Renal cortical epithelial cell (primary cell): ENCODE results near the gene MED12L. TPM values are rescaled to one million over a fixed set of nuclear protein-coding genes. Genes with fewer than 3 reads are reported as not detected.

Experiments
- DNase-seq: peaks from one replicate; pipeline ENCODE4 v3.0.0-alpha.2; 2011; ENCODE audit warnings: low read depth
- total RNA-seq: library from RNA; depleted of rRNA; stranded (reverse); fragments of >200 nt; gene quantifications from 2 replicates; pipeline ENCODE4 v1.2.3, GENCODE V29; 2014

The MED12L gene
- total RNA-seq, 1 donor from 2014 or later = 0.30 TPM

DNA sequence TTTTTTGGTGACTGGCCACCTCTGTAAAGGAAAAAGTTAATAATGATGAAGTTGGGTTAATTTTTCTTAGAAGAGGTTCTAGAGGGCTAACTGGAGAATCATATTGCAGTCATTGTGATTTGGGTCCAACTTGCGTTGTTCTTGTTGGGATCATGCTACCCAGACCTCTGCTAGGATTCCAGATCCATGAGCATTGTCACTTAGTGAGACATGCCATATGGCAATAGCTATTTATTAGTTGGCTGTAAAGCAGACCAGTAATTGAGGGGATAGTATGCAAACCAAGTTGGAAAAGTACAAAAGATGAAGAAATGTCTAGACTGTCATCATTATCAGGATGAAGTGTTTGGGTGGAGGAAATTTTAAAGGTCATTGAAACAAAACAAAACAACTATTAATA is 329.8 kb downstream of the MED12L start:
- DNase-seq = no peak

DNA sequence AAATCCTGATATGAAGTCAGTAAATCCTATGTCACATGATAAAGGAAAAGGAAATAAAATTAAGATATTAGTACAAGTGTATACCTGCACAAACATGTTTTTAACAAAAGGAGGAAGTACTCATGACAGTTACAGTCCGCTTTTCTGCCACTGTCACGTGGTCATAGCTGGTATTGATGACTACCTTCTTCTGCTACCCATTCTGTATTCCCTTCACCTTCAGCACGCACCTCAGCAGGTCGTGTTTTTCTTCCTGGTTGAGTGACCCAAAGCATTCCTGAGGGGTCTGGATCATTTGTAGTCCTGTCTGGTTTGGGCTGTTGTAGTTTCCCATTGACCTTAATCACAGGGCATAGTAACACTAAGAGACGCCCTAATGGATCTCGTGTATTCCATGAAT is 334.3 kb downstream of the MED12L start:
- DNase-seq = no peak

DNA sequence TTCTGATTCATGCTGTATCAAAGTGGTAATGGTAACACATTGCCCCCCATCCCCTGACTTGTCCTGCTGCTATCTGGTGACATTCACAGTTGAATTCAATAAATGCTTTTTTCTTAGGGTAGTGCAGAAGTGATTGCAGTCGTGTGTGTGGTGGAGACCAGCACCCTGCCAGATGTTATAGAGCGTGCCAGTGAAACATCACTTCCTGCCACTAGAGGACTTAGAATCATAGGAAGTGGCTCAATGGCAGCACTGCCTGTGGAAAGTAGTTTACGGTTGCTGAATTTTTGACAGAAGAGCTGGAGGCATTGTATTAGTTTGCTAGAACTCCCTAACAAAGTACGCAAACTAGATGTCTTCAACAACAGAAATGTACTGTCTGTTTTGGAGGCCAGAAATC is 336.5 kb downstream of the MED12L start:
- DNase-seq = no peak

DNA sequence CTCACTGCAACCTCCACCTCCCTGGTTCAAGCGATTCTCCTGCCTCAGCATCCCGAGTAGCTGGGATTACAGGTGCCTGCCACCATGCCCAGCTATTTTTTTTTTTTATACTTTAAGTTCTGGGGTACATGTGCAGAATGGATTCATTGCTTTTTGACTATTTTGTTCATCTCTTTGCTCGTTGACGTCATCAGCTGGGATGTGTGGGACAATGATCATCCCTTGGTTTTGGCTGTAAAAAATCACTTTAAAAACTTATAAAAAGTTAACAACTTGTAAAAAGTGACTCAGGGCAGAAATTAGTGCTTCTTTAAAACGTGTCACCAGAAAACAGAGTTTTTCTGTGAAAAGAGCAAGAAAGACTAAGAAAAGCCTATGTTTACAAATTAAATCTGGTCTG is 337.6 kb downstream of the MED12L start:
- no peak for DNase-seq

DNA sequence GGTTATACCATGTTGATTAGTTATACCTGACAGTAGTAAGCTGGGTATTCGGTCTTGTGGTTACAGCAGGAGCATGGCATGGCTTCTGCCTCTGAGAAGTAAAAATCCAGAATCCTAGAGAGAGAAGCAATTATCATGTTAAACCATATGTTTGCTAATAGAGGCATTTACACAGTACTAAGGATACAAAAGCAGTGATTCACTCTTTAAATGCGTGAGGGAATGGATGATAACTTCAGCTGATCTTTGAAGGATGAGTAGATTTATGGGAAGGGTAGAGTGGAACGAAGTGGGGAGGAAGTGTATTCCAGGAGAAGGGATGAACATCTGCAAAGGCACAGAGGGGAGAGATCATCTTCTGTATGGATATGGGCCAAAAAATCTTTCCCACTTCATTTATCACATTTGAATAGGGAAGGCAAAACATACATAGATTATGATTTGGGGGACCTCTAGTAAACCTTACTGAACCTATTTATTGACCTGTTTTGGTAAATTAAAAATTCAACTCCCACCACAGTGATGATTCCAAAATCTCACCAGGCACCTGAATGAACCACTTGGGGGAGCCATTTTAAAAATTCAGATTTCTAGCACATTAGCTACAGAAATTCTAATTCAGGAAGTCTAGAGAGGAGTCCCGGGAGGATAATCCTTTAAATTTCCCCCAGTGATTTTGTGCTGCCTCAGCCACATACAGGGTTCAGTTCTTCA is 340.3 kb downstream of the MED12L start:
- no peak for DNase-seq

DNA sequence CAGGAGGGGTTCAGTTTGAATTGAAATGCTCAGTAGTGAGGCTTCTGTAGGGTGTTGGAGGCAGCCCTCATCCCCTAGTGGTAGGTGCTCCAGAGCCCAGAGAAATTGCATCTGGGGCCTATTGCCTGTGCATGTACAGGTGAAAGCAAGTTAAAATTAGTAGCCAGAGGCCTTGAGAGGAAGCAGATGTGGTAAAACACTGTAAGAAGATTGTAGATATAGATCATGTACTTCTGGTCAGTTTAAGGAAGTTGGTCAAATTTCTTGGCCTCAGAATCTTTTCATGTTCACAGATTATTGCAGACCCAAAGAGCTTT is 340.8 kb downstream of the MED12L start:
- no peak for DNase-seq

DNA sequence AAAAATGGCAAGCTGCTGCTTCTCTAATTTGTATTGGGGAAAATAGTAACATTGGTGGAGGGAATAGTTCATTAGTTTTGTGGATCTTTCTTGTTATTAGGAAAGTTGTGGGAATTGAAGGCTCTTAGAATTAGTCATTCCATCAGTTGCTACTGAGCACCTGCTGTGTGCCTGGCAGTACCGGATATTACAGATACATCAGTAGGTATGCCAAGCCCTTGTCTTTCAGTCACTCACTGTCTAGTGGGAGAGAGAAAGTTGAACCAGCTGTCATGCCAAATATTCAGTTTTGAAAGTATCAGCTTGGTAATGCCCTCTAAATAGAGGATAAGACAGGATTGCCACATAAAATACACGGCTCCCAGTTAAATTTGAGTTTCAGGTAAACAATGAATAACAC is 342.9 kb downstream of the MED12L start:
- DNase-seq = no peak

DNA sequence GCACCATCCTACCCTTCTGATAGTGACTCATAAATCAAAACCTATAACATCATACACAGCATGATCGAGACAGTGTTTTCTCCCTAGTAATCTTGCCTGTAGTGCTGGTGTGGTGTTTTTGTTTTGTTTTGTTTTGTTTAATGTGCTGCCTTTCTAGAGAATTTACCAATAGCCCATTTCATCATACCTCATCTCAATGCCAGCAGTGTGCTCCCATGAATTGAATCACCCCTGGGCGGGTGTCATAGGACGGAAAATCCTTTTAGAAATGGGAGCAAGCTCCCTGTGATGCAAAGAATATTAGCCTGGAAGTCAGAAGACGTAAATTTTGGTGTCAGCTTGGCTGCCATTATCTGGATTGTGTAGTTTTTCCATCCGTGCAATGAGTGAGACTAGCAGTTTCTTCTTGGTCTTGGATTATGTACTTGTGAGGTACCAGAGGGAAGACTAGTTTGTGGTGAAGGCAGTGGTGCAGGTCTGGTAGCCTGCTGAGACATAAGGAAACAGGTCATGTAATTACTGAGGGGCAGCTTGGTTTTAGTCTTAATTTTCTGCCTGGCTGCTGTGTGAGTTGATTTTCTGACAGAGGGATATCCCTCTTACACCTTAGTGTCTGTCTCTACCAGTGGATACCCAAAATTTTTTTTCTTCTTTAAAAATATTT is 345.5 kb downstream of the MED12L start:
- peak; percentile 53 for DNase-seq

DNA sequence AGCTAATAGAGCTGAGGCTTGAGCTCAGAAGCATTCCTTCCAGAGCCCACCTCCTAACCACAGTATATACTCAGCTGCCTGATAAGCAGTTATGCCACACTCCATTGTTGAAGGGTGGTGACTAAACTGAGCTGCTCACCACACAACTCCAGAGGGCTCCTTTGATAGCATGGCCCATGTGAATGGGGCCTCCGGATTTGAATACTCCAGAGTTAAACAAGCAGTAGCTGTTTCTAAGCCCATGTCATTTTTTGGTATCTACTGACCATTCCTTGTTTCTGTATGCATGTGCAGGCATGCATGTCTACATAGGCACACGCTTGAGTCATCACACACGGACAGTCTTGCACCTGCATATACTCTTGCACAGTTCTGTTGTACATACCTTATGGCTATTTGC is 346.5 kb downstream of the MED12L start:
- DNase-seq = peak; percentile 95

DNA sequence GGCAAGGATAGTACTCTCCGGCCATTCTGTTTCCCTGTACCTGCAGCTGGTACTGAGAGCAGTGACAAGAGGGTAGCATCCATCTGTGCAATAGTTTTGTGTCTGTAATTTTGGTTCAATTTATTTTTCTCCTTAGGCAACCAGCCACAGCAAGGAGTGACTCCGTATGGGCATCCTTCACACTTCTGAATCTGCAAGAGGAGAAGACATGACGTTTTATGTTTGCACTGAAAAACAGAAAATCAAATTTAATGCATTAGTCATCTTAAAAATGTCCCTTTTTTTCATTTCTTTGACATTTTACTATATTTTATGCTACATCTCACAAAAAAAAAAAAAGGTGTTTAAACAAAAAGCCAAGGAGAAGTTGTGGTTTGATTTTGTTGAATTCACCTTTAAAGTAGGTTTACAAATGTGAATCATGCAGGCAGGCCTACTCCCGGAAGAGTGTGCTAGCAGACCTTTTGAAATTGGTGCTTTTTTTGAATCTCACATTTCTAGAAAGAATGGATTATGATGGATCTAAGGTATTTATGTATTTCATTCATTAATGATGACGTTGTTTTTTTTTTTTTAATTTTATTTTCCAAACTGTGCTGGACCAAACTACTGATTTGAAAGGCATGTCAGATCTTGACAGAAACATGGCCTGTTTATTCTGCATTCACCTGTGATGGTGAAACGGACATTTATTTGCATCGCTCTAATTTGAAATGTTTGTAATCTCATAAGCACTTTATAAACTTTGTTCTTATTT is 347.3 kb downstream of the MED12L start:
- no peak for DNase-seq

DNA sequence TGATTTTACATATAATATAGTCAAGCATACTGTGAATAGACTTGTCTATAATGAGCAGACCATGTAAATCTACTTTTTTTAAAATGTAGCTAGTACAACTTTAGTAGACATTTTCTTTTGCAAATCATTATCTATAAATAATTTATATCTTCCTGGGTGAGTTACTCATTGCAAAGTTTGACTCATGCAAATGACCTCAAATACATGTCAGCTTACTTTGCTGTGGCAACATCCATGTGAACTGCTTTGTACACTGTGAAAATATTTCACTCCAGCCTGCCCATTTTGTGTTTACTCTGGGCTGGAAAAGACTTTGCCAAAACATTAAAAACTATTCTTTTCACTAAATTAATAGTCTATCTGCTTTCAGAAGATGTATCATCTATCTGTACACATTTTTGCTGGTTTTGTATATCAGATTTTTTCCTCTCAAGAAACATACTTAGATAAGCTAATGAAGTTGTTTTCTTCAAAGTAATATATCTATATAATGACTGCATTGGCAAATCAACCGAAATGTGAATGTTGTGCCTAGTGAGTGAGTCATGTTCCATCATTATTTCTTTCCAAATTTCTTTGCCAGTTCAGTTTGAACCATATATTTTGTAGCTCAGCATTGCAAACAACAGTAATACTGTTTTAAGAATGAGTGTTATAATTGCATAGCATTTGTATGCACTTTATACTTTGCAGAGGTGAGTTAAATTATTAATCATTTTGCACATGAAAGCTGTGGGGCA is 348.9 kb downstream of the MED12L start:
- peak; percentile 97 for DNase-seq

DNA sequence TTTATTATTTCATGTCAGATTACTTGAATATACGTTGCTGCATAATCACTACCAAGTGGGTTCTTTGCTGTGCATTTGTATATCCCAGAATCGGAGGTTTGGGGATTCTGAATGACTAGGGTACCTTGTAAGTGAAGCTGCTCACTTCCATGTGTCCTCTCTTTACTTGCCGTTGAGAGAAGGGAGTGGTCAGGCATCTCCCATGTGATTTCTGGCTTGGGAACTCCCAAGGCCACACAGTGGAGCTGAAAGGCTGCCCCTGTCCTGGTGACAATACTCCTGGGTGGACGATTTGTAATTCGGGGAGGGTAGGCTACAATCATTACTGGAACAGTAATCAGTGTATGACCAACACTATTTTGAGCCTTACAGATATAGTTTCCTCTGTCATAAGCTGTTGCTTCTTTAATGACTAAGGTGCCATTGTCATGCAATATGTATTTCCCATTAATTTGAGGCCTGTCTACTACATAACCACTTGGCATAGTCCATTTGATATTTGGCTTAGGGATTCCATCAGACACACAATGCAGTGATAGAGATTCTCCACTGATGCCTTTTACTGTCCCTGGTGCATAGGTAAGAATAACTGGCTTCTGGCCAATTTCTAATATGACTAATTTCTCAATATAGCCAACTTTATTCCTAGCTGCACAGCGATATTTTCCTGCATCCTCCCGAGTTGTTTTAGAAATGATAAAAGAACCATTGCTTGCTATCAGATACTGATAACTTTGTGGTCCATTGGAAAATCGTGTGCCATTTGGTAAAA is 351.4 kb downstream of the MED12L start:
- DNase-seq = no peak

DNA sequence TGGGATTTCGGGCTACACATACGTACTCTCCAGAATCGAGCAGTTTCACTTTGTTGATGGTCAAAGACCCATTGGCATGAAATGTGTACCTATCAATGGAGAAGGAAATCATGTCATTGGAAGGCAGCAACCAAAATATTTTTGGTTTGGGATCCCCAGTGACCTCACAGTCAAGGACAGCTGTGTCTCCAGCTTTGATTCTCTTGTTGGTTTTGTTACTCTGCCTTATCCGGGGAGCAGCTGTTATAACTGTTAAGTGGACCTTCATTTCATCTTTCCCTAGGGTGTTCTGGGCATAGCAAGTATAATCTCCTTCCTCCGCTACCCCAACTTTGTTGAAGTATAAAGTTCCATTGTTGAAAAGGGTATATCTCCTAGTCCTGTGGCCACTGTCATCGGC is 352.4 kb downstream of the MED12L start:
- no peak for DNase-seq

DNA sequence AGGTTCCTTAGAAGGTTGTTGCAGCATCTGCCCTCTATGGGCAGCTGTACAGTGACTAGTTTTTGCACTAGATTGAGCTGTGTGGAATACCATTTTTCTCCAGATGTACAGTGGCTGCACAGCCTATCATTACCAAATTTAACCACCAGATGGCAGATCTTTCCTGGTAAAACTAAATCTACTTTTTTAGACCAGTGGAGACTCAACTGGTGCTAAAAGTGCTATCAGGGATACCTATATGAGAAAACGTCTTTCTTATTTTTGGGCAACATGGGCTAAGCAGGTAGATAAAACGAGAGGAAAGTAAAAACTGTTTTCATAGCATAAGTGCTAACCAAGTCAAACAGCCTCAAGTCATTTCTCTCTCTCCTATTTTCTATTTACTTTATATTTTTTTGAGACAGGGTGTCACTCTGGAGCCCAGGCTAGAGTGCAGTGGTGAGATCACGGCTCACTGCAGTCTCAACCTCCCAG is 354.2 kb downstream of the MED12L start:
- DNase-seq = peak; percentile 73

DNA sequence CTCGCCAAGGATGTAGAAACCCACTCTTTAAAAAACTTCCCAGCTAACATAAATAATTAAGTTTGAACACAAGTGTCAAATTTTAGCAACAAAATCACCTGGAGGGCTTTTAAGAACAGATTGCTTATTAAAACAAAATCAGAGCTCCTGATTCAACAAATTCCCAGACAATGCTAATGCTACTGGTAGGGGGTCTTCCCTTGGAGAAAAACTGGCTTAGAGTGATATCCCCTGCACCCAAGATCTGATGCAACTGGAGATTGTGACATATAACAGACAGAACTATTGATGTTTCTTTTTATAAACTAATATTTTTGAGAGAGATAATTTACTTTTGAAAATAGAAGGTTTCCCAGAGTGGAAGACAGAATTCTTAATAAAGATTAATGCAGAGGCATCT is 355.5 kb downstream of the MED12L start:
- no peak for DNase-seq

DNA sequence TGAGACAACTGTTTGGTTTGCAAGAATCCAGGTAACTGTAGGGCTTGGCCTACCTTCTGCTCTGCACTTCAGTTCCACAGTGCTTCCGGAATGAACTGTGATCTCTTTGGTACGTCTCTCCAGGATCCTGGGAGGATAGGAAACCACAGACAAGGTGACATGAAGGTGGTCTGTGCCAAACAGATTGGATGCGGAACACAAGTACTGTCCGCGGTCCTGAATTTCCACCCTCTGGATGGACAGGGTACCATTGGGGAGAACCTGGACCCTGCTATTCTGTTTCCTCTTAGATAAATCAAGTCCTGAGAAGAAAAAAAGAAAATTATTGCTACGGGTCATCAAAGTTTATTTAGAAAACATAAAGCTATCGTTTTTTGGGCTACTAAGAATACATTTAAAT is 358.1 kb downstream of the MED12L start:
- DNase-seq = peak; percentile 7

DNA sequence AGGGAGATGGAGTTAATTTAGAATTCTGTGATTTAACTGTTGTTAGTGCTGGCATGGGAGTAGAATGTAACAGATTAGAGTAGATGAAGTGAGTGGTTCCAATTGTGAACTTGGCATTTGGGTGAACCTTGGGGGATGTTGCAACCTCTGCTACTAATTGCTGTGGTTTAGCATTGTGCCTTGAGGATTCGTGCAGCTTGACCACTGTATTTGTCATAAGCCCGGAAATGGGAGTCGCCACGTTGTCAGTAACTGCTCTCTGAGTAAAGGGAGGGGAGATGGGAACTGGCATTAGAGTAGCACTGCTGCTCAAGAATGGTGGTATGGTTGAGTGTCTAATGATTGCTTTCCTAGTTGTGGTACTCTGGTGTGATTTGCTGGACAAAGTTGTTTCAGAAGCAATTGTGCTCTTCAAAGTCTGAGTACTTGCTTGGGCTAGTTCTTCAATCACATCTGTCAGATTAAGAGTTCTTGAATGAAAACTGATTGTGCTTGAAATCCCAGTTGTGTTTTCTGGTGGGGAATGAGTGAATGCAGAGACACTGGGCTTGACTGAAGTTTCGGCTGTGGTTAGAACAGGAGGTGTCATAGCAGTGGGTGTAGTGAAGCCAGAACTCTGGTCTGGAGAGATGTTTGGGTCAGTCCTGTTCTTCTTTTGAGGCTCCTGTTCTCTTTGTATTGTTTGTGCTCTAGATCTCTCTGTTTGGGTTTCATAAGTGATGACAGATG is 360.0 kb downstream of the MED12L start:
- peak; percentile 96 for DNase-seq

DNA sequence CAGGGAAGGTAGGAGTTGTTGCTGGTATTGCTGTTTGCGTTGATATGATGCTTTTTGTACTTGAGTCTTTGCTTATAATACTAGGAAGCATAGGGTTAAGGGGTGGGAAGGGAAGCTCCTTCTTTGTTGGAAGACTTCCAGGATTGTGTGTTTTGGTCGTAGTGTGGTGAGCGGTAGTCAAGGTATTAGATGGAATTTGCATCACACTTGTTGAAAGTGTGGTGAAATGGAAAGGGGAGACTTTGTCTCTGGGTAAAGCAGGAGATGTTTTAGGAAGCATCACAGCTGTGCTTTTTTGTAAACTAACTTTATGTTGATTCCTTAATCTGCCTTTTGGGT is 360.5 kb downstream of the MED12L start:
- peak; percentile 26 for DNase-seq

DNA sequence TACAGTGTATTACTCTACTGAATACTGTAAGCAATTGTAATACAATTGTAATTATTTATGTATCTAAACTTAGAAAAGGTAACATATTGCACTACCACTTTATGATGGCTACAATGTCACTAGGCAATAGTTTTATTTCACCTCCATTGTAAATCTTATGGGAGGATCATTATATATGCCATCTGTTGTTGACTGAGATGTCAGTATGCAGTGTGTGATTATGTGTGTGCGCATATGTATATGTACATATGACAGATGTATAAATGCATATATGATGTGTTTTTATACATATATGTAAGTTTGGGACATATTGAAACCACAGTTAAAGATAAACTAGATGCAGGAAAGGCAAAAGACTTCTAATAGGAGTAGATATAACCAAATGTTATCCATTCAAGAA is 366.9 kb downstream of the MED12L start:
- DNase-seq = no peak

DNA sequence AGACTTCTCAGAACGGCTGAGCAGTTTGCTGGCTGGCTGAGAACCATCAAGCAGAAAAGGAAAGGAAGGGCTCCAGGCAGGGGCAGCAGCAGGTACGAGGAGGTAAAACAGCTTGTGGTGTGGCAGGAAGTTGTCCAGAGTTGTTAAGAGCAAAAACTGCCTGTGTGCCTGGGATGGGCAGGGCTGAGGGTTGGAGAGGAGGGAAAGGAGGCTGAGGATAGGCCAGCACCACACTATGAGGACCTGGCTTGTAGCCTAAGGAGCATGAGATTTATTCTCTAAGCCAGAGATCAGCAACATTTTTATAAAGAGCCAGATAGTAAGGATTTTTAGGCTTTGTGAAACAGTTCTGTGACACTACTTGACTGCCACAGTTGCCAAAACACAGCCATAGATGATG is 367.4 kb downstream of the MED12L start:
- no peak for DNase-seq

DNA sequence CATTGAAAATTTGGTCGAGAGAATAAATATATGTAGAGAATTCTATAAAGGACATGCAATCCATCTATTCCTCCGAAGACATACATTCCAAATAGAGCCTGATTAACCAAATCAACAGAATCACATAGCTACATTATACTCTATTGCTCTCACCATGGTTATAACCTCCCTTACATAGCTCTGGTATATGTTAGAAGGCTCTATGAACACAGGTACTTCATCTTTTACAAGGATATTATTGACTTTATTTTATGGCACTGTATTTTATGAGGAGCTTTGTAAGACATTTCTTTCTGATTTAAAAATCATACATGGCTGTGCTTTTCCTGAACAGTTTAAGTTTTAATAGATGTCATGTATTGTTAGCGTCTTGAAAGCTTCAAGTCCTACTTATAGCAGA is 370.6 kb downstream of the MED12L start:
- no peak for DNase-seq
